NCI-H510A (cell line): ENCODE measurements around the gene CUX1.

Experiments used
- DNase-seq: peaks from one replicate; lab custom pipeline; 2025; lab: John Stamatoyannopoulos, UW

Gene CUX1

DNA sequence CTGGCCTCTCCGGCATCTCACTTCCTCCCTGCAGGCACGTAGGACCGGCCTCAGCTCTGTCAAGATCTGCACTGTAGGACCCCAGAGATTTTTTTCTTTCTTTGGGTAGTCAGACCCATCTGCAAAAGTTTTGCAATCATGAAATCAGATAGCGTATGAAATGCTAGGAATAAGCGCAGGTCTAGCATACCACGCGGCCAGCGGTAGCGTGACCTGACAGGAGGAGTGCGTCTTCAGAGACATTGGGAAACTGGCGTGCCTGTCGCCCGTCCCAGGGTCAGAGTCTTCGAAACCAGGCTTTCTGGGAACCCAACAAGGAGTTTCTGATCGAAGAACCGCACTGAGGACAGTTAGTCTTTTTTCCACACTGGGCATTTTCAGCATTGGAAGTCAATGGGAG is 368.4 kb downstream of the CUX1 start:
- DNase-seq: no peak

DNA sequence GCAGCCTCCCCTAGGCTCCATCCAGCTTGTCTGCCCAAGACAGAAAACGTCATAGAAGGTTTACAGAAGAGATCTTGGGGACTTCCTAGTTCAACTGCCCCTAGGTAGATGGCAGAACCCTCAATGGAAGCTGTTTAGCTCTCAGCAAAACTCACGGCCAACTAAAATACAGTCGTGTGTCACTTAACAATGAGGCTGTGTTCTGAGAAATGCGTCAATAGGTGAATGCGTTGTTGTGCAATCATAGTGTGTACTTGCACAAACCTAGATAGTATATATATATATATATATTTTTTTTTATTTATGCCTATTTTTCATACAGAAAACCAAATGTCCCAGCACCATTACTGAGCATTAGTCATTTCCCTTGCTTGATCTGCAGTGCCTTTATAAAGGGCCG is 368.9 kb downstream of the CUX1 start:
- DNase-seq: no peak

DNA sequence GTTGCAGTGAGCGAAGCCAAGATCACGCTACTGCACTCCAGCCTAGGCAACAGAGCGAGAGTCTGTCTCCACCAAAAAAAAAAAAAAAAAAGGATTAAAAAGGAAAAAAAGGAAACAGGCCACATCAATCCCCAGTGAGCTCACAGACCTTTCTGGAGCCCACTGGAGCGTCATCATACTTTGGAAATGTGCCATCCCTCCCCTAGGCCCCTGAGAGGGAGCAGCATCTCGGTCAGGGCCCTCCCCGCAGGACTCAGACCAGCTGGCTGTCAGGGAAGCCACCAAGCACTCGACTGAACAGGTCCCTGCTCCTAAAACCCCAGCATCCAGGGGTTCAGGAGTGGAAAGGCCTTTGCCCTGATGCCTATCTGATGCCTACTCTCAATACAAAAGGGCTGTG is 371.3 kb downstream of the CUX1 start:
- no peak for DNase-seq

DNA sequence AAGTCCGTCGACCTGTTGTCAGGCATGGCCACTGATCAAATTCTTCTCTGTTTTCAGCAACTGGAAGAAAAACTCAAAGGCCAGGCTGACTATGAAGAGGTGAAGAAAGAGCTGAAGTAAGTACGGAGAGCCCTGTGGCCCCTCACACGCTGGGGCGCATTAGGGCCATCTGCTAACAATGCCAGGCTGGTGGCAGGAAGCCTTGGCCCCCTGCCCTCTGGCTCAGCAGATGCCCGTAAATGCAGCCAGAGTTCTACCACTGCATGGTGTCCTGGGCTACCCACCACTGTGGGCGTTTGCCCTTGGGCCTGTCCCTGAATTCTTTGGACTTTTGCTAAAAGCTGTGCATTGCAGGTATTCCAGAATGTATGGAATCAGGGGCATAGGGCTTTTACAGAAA is 372.3 kb downstream of the CUX1 start:
- DNase-seq: no peak

DNA sequence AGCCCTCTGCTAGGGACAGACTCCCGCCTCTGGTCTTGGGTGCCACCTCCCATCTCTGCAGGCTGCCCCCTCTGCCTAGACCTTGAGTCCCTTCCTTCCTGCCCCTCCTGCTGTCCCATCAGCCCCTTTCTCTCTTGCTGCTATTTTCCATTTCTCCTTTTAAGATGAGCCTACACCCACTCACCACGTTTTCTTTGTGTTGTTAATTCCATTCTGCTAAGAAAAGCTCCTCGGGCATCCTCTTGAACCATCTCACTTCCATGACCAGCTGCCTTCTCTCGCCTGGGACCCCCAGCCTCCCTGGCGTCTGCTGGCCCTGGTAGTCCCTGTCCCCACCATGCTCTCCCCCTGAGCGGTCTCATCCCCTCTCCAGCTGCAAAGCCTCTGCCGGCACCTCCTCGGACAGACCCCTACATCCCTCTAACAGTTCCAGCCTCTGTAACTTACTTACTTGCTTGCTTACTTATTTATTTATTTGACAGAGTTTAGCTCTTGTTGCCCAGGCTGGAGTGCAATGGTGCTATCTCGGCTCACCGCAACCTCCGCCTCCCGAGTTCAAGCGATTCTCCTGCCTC is 373.4 kb downstream of the CUX1 start:
- no peak for DNase-seq

DNA sequence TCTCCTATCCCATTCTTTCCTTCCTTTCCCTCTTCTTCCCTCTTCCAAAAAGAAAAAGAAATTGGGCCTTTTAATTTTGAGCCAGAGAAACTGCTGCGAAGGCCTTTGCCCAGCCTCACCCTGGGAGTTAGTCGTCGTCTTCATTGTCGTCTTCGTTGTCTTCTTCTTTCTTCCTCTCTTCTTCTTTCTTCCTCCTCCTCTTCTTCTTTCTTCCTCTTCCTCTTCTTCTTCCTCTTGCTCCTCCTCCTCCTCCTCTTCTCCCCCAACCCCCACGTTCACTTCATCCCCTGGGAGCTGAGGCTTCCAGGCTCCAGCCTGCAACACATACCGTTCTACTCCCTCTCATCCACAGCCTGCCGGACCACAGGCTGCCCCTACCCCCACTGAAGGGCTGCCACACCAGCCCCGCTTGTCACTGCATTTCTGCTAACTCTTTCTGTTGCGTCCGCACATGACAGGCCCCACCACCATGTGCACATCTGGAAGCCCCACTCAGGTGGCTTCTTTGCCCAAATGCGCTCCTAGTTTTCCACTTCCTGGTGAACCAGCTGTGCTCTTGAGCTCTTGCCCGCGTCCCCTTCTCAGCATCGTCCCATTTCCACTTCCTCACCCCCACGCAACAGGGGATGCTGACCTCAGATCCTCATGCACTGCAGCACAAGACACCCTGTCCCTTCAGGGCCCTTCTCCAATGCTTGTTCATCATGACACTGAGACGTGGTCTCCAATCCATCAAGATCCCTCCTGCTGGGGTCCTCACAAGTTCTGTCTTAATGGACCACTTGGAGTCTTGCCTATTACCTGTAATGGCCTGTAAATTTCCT is 374.3 kb downstream of the CUX1 start:
- no peak for DNase-seq

DNA sequence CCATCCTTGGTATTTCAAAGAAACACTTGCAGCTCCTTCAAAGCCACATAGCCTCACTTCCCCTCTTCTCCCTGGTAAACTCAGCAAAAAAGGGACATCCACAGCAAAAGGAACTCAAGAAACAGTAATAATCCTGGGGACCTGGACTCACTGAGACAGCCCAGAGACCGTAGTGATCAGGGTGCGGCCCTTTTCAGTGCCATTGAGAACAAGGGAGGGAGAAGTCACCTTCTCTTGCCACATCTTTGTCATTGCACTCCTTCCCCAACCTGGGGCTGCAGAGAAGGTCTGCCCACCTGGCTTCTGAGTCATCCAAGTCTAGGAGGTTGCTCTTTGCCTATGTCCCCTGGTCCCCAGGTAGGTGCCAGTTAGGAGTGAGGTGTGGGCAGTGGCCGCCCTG is 375.4 kb downstream of the CUX1 start:
- no peak for DNase-seq

DNA sequence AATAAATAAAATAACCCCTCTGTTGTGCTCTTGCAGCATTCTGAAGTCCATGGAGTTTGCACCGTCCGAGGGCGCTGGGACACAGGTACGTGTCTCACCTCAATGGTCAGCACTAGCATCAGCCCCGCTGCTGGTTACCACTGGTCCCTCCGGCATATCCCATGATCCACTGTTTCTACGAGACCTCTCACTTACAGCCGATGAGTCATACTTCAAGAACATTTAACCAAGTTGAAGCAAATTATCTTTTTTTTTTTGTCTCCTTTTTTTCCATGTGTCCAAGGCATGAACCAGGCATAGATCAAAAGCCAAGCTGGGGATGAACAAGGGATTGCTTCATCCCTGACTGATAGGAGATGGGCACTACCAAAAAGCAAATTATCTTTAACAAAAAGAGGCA is 376.4 kb downstream of the CUX1 start:
- no peak for DNase-seq

DNA sequence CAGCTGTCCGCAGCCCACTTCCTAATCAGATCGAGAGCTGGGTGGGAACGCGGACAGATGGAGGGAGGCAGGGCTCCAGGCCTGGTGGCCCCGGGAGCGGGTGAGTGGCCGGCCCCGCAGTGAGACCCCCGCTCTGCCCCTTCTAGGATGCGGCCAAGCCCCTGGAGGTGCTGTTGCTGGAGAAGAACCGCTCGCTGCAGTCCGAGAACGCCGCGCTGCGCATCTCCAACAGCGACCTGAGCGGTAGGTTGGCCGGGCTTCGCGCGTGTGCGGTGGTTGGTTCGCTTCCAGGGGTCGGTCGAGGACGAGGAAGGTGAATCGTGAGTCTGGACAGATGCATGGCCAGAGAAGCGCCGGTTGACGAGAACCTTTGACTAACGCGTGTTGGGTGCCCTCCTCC is 377.9 kb downstream of the CUX1 start:
- no peak for DNase-seq

DNA sequence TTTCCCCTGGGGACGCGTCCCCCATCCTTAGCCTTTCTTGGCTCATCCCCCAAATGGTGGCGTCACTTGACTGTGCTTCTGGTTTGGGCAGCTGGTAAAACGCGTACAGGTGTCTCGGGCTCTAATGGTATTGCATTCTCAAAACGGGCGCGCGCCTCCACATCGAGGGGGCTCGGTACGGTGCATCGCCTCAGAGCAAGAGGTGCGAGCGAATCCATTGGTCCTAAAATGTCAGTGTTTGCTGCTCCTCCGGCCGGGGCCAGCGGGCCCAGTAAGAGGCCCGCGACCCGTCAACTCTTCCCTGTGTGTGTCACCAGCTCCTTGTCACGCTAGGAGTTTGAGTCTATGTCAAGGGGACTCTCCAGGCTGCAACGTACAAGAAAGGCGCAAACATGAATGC is 378.6 kb downstream of the CUX1 start:
- DNase-seq: no peak

DNA sequence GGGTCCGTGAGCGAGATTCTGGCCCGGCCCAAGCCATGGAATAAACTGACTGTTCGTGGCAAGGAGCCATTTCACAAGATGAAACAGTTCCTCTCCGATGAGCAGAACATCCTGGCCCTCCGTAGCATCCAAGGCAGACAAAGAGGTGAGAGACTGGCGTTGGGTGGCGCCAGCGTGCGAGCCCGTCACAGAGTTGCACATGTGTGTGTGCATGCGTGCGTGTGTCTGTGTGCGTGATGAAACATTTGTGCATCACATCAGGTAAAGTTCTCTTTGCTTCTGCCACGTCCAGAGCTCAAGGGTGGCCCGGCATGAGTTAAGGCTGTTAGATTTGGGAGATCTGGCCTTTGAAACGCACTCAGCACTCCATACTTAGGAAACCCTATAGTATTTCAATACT is 379.7 kb downstream of the CUX1 start:
- DNase-seq: no peak

DNA sequence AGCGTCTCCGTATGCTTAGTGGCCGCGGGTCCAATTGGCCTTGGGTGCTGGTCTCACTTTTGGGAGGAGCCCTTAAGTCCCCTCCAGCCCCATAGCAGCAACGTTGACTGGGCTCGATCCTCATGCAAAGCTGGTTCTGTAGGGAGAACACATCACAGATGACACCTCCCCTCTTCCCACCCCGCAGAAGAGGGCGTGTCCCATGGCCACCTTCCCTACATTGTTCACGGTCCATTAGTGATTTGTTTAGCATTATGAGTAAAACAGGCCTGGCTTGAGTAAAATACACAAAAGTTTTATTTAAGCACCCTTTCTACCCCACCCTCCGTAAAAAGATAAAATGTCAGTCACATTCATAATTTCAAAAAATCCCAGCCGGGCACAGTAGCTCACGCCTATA is 380.2 kb downstream of the CUX1 start:
- no peak for DNase-seq

DNA sequence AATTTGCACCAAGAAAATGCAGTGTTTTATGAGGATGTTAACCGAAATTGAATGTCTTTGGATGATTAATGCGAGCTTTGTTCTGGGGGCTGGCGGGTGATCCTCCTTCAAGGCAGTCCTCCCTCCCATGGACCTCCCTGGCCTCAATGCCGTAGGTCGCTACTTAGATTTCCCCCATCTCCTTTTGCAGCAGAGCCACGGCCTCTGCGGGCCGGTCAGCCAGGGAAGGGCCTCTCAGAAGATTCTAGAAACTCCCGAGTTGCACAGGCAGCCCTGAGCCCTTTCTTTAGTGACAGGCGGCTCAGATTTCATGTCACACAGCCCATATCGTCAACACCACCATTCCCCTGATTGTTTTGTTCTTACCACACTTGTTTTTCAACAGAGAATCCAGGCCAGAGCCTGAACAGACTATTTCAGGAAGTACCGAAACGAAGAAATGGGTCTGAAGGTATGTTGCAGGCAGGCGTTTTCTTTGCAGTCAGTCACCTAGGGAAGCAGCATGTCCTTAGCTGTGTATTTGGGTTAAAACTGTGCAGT is 381.1 kb downstream of the CUX1 start:
- DNase-seq: no peak

DNA sequence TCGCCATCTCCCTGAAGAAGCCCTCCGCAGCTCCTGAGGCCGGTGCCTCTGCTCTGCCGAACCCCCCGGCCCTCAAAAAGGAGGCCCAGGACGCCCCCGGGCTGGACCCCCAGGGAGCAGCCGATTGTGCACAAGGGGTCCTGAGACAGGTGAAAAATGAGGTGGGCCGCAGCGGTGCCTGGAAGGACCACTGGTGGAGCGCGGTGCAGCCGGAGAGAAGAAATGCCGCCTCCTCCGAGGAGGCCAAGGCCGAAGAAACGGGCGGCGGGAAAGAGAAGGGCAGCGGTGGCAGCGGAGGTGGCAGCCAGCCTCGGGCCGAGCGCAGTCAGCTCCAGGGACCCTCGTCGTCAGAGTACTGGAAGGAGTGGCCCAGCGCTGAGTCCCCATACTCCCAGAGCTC is 384.1 kb downstream of the CUX1 start:
- no peak for DNase-seq

DNA sequence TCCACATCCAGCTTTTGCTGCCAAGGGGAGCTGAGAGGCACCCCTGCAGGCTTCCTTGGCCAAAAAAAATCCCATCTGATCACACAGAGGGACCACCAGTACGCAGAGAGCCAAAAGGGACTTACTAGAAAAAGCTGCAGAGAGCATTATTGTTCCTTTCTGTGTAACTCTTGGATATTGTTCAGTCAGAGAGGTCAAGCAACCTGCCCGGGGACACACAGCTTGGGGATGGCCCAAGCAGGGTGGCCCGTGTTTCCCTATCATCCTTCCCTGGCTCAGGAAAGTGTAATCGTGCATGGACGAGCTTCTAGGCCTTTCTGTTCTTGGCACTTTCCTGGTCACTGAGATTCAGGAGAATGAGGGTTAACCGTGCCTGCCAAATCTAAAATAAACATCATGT is 385.1 kb downstream of the CUX1 start:
- no peak for DNase-seq

DNA sequence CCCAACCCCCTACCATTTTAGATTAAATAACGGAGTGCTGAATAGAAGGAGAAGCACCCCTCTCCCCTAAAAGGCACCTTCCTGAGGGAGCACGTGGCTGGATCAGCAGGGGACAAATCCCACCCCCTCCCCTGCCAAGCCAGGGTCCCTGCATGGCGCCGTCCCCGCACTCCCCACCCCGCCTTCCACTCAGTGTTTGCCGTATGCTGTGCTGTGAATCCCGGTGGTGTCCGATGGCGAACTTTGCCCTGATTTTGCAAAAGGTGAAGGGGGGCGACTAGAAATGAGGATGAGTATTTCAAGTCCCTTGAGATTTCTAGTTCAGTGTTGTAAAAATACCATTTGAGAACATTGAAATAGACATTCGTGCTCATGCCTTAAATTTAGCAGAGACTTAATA is 385.8 kb downstream of the CUX1 start:
- no peak for DNase-seq

DNA sequence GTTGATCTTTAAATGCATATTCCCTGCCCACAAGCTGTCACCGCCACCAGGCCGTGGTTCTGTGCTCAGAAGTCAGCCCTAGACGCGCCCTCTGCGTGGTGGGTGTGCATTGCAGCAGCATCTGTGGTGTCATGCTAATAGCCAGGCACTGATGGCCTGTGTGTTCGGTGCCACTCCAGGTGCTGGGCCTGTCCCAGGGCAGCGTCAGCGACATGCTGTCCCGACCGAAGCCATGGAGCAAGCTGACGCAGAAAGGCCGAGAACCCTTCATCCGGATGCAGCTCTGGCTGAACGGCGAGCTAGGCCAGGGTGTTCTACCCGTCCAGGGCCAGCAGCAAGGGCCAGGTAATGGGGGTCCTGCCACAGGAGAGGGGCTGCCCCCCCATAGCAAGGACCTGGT is 386.8 kb downstream of the CUX1 start:
- DNase-seq: no peak

DNA sequence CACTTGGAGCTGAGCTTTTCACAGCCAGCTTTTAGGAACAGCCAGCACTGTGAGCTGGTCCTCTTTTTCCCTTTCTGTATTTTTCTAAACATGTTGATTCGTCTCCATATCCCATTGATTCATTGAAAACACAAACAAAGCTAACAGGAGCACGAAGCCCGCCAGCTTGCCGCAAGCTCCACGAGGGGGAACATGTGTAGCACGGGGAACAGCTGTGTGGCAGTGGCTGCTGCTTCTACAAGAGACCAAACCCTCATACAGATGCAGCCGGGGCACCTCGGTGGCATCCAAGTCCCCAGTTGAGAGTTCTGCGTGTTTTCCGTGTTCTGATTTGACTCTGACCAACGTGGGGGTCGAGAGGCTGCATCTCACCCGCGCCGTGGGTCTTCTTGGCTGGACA is 388.5 kb downstream of the CUX1 start:
- no peak for DNase-seq

DNA sequence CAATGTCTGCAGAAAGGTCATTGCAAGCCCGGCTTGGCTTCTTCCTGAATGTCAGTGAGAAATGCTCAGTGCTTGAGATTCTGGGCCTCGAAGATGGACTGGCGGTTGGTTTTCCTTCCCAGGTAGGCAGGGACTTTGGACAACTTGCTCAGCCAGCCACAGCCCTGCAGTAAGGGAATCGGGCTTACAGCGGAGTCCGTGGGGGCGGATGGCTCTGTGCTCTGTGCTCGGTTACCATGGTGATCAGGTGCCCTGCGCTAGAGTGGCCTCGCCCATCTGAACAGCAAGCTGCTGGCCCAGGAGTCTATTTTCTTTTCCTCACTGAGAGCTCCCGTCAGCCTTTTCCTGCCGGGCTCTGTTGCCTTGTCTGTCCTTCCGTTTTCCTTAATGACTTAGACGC is 391.4 kb downstream of the CUX1 start:
- DNase-seq: no peak

DNA sequence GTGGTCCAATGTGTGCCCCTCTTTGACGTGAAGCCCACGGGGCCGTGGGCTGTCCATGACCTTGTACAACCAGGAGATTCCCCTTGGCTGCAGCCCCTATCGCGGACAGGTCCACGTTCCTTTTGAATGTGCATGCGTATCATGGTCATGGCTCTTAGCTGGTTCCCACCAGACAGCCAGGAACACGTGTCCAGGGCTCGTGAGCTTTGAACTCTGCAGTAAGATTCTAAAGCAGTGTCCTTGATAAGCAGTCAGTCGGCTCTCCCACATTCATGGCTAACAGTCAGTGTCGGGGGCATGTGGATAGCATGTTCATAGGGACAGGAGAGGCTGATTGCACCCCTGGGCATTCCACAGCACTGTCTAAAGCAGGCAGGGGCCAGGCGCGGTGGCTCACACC is 393.4 kb downstream of the CUX1 start:
- DNase-seq: no peak

DNA sequence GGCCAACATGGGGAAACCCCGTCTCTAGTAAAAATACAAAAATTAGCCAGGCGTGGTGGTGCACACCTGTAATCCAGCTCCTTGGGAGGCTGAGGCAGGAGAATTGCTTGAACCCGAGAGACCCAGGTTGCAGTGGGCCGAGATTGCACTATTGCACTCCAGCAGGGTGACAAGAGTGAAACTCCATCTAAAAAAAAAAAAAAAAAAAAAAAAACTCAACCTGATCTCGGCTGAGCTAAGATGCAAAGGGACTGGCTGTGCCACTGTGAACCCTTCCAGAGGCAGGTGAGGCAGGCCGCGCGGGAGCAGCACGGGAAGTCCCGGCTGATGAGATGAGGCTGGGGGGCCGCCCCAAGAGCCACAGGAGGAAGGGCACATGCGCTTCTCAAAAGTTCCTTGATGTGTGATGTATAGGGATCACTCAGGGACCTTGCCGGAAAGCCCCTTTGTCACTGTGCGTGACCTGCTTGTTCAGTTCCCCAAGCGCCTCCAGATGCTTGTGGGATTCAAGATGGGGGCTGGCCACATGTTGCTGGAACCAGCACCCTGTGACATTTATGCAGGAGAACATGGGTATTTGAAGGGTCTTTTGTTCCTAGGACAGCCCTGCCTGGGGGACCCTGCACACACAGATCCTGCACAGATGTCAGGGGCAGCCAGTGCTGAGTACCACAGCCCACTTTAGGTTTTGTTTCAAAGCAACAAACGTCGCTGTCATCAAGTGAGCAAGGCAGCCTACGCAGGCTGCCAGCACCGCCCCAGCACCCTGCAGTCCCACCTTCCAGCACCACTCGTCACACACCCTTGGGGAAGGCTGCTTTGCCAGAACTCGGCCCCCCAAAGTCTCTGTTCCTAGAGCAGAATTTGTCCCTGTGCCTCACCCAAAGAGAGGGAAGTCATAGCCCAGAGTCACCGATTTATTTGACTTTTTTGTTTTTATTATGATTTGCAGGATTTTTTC is 394.4 kb downstream of the CUX1 start:
- no peak for DNase-seq

DNA sequence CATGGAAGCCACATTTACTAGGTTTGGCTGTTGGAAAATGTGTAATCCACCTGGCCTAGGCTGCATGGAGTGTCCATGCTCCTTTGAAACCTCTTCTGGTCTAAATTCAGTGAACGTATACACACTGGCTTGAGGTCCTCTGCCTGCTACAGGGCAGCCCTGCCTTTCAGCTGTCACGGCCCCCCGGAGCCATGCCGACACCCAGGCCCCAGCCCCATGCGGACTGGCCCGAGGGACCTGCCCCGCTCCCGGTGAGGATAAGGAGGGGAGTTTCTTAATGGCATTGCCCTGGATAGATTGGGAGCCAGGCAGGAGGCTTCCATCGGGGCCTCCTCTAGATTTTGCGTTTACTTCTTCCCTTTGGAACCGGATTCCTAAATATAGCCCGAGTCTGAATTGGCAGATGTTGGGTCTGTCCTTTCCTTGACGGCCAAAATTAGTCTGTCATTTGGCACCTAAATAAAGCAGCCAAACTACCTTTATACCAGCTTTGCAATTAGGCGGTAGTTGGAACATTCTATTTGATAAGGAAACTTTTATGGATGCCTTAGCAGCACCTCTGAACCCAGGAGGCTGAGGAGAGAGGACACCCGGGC is 397.1 kb downstream of the CUX1 start:
- no peak for DNase-seq
